Erythroblast (primary cell): ENCODE measurements around the gene RXFP2.

ENCODE experiments used
- GATA1 ChIP-seq: IDR thresholded peaks from 2 replicates; pipeline ENCODE4 v1.6.1; 2011; ENCODE audit warnings: low read depth, mild to moderate bottlenecking, control low read depth, low read length, moderate library complexity
- POLR2A ChIP-seq: IDR thresholded peaks from 2 replicates; pipeline ENCODE4 v1.6.1; 2011; ENCODE audit warnings: mild to moderate bottlenecking, low read length

DNA sequence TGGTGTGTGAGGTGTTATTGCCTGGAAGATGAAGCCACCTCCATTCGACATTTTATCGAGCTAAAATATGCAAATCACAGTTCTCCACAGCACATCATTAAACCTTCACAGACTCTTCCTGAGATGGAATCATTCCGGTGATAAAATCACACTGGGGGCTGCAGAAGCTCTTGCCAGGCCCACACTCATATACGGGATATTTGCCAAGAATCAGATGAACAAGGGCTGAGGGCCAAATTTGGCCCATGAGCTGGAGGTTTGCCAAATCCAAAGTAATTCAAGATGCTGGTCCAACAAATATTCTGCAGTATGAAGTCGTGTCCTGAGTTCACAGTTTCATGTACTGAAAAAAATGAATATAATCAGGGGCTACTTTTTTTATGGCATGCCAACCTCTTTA is 16.7 kb upstream of the RXFP2 start:
- TF ChIP-seq GATA1 (no peak), POLR2A (no peak)
